HL-60 (cell line): ENCODE data around the gene B3GALT5.

Source experiments
- CTCF ChIP-seq: IDR thresholded peaks from one replicate; pipeline ENCODE4 v1.5.1; 2011; ENCODE audit warnings: low read length, control low read depth, inconsistent platforms; ENCODE audit not compliant: insufficient read depth
- GABPA ChIP-seq: IDR thresholded peaks from 2 replicates; pipeline ENCODE4 v1.6.1; 2012; ENCODE audit warnings: low read depth
- POLR2AphosphoS5 ChIP-seq: IDR thresholded peaks from 2 replicates; pipeline ENCODE4 v1.6.1; 2012; ENCODE audit warnings: low read depth

- no peak for TF ChIP-seq CTCF
- no peak for TF ChIP-seq POLR2AphosphoS5
- no peak for TF ChIP-seq GABPA
Measured at GRCh38 chr21:39588884-39589283, 23.9 kb upstream of the B3GALT5 start.
